Mesothelial cell of epicardium (in vitro differentiated cells): ENCODE measurements around the gene TNFRSF25. TPM values are rescaled to one million over a fixed set of nuclear protein-coding genes. Genes with fewer than 3 reads are reported as not detected.
"Not testable (repeated sequence)": the region's sequence is repeated elsewhere in the genome, so short reads cannot be mapped to it uniquely, and the experiment has no call there.

Experiments used
- DNase-seq, 2 experiments: peaks; one replicate each; pipeline ENCODE4 v3.0.0; 2021; ENCODE audit warnings: low spot score in 2 of 2; ENCODE audit not compliant: unreplicated experiment in 2 of 2
- H3K27ac Mint-ChIP-seq: 2 replicates; pipeline ENCODE4 v1.8.0; 2021; ENCODE audit warnings: mixed read lengths
- H3K27me3 Mint-ChIP-seq: 2 replicates; pipeline ENCODE4 v1.8.0; 2021; ENCODE audit warnings: low read depth, mixed read lengths
- H3K36me3 Mint-ChIP-seq: 2 replicates; pipeline ENCODE4 v1.8.0; 2021; ENCODE audit warnings: mixed read lengths
- H3K4me1 Mint-ChIP-seq: 2 replicates; pipeline ENCODE4 v1.8.0; 2021; ENCODE audit warnings: mixed read lengths
- H3K4me3 Mint-ChIP-seq: 2 replicates; pipeline ENCODE4 v1.8.0; 2021; ENCODE audit warnings: mild to moderate bottlenecking, moderate library complexity, mixed read lengths
- H3K9me3 Mint-ChIP-seq: 2 replicates; pipeline ENCODE4 v1.8.0; 2021; ENCODE audit warnings: mixed read lengths
- total RNA-seq: library from RNA; stranded (reverse); gene quantifications from 3 replicates; pipeline ENCODE4 v1.2.1, GENCODE V29; 2021
- TF ChIP-seq, protein P1 (sequence below): fragments of 200-600 bp; sonication (generic); IDR thresholded peaks from one replicate; pipeline ENCODE4 v1.5.0; 2021; ENCODE audit warnings: antibody characterized with exemption; ENCODE audit not compliant: unreplicated experiment

TNFRSF25 gene
- total RNA-seq, 1 donor from 2014 or later, result 41.6 TPM

DNA sequence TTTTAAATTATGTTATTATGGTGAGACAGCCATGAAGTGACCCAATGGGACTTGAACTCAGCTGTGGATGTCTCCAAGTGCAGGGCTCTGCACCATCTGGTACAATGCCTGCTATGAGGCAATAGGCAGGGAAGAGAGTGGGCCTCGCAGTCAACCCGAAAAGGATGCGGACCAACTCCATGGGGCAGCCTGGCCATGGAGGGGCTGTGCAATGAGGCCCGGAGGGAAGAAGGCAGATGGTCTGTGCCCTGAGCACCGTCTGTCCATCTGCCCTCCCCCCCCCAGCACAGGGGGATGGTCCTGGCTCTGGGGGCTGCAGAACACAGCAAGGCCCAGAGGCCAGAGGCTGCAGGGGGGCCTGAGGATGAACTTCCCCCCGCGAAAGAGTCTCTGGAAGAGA is 24.4 kb downstream of the TNFRSF25 start:
- Mint-ChIP-seq H3K36me3 (no peaks in the 10 kb centered on the region), H3K4me1 (peaks cover 3% of the 10 kb centered on the region), H3K4me3 (no peak overlapping the region), H3K27ac (no peak overlapping the region), H3K27me3 (peaks cover 53% of the 10 kb centered on the region), H3K9me3 (no peaks in the 10 kb centered on the region)
- DNase-seq, result no peak
- TF ChIP-seq, protein P1, sequence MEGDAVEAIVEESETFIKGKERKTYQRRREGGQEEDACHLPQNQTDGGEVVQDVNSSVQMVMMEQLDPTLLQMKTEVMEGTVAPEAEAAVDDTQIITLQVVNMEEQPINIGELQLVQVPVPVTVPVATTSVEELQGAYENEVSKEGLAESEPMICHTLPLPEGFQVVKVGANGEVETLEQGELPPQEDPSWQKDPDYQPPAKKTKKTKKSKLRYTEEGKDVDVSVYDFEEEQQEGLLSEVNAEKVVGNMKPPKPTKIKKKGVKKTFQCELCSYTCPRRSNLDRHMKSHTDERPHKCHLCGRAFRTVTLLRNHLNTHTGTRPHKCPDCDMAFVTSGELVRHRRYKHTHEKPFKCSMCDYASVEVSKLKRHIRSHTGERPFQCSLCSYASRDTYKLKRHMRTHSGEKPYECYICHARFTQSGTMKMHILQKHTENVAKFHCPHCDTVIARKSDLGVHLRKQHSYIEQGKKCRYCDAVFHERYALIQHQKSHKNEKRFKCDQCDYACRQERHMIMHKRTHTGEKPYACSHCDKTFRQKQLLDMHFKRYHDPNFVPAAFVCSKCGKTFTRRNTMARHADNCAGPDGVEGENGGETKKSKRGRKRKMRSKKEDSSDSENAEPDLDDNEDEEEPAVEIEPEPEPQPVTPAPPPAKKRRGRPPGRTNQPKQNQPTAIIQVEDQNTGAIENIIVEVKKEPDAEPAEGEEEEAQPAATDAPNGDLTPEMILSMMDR, result no peak

DNA sequence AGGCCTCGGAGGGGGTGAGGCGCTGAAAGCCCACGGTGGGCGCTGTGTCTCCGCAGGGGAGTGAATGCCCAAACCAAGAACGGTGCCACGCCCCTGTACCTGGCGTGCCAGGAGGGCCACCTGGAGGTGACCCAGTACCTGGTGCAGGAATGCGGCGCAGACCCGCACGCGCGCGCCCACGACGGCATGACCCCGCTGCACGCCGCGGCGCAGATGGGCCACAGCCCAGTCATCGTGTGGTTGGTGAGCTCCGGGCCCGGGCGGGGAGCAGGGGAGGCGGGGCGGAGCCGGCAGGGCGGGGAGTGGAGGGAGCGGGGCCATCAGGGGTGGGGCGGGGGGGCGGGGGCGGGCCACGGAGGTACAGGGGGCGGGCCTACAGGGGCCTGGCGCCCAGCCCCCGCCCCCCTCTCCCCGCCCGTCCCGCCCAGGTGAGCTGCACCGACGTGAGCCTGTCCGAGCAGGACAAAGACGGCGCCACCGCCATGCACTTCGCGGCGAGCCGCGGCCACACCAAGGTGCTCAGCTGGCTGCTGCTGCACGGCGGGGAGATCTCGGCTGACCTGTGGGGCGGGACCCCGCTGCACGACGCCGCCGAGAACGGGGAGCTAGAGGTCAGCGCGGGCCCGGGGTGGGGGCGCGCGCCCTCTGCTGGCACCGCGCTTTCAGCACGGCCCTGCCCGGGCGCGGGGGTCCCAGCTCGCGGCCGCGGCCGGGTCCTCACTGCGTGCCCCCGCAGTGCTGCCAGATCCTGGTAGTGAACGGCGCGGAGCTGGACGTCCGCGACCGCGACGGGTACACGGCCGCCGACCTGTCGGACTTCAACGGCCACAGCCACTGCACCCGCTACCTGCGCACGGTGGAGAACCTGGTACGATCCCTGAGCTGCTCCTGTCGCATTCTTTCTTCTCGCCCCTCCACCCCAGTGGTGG is 25.5 kb downstream of the TNFRSF25 start:
- Mint-ChIP-seq H3K4me1 (no peaks in the 10 kb centered on the region), H3K9me3 (no peaks in the 10 kb centered on the region), H3K27me3 (peaks cover 43% of the 10 kb centered on the region), H3K27ac (no peak overlapping the region), H3K4me3 (peak overlapping the region; percentile 24), H3K36me3 (no peaks in the 10 kb centered on the region)
- no peak for DNase-seq
- TF ChIP-seq, protein P1, result peak; percentile 24

DNA sequence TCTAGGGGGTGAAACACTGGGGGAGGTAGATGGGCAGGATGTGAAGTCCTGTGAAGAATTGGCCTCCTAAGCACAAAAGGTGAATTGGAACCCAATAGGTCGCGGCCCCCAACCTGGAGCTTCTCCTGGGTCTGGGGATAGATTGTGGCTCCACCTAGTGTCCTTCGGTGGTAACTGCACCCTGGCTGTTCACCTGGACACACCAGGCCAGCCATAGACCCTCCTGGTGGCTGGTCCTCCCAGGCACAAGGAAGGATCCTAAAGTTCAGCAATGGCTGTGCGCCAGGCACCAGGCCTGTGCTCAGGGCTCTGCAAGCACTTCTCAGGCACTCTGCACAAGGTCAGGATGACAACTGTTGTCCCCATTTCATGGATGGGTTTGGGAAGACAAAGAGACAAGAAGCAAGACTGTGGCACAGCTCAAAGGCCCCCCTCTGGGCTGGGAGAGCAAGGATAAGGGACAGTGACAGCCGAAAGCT is 27.9 kb downstream of the TNFRSF25 start:
- Mint-ChIP-seq H3K36me3 (no peaks in the 10 kb centered on the region), H3K27ac (no peak overlapping the region), H3K27me3 (peaks cover 41% of the 10 kb centered on the region), H3K4me1 (no peaks in the 10 kb centered on the region), H3K4me3 (no peak overlapping the region), H3K9me3 (no peaks in the 10 kb centered on the region)
- TF ChIP-seq, protein P1, result peak; percentile 93
- DNase-seq, result peak in 1 of 2 experiments; percentile 81

DNA sequence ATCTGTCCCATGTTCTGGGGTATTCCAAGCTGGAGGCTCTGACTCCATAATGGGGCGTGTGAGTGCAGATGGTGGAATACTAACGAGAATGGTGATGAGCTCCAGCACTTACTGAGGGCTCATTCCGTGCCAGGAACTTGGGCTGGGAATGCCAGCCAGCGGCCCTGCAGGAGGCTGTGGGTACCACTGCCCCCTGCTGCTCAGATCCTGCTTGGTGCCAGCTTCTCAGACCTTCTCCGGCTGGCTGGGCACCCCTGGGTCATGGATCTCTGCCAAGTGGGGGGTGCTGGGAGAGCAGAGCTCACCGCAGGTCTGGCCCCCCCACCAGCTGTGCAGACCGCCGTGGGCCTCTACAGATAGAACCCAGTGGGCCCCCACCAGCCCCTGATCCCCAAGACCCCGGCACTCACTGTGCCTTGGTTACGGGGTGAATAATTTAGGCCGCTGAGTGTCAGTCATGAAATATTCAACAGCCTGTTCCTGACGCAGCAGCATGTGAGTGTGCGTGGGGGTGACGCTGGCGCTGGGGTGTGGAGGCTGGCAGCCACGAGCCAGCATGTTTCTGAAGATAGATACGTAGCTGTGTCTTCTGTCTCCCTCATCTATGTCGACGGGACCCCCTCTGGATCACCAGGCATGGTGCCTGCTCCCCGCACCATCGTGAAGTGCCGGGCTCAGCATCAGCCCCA is 28.8 kb downstream of the TNFRSF25 start:
- not testable (repeated sequence) for DNase-seq, H3K36me3 Mint-ChIP-seq, H3K9me3 Mint-ChIP-seq, H3K4me1 Mint-ChIP-seq, H3K27ac Mint-ChIP-seq, H3K4me3 Mint-ChIP-seq
- peaks cover 41% of the 10 kb centered on the region for H3K27me3 Mint-ChIP-seq

DNA sequence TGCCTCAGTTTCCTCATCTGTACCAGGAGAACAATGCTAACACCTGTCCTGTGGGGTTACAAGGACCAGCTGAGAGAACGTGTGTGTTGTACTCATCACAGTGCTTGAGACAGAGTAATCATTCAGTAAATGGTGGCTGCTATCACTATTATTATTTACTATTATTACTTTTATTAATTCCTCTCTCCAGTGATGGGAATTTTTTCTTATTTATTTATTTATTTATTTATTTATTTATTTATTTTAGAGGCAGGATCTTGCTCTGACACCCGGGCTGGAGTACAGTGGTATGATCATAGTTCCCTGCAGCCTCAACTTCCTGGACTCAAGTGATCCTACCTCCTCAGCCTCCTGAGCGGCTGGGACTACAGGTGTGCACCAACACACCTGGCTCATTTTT is 29.7 kb downstream of the TNFRSF25 start:
- H3K4me3 Mint-ChIP-seq, H3K4me1 Mint-ChIP-seq, H3K27ac Mint-ChIP-seq, H3K9me3 Mint-ChIP-seq, H3K36me3 Mint-ChIP-seq, DNase-seq: not testable (repeated sequence)
- H3K27me3 Mint-ChIP-seq, result peaks cover 32% of the 10 kb centered on the region

DNA sequence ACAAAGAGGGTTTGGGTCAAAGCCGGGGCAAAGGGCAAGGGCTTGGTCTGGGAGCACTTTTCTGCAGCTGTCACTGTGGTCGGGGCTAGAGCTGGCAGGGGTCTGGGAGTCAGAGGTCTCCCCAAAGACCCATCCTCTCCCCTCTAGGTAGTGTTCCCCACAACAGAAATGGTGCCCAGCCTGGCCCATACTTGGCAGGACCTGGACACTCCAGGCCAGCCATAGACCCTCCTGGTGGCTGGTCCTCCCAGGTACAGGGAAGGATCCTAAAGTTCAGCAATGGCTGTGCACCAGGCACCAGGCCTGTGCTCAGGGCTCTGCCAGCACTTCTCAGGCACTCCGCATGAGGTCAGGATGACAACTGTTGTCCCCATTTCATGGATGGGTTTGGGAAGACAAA is 30.4 kb downstream of the TNFRSF25 start:
- TF ChIP-seq, protein P1, result no peak
- no peak for DNase-seq
- peaks cover 30% of the 10 kb centered on the region for H3K27me3 Mint-ChIP-seq
- no peaks in the 10 kb centered on the region for H3K36me3 Mint-ChIP-seq
- no peak overlapping the region for H3K4me3 Mint-ChIP-seq
- no peak overlapping the region for H3K27ac Mint-ChIP-seq
- peaks cover 2% of the 10 kb centered on the region for H3K4me1 Mint-ChIP-seq
- H3K9me3 Mint-ChIP-seq, result no peaks in the 10 kb centered on the region
